ENCODE data around the gene HAPLN1.

HAPLN1 gene

GRCh38 chr5:83633285-83633684 is 87.4 kb downstream of the HAPLN1 start:
- DNase-seq = no peak

- DNase-seq = no peak
Measured at GRCh38 chr5:83632874-83633273, 87.8 kb downstream of the HAPLN1 start.

GRCh38 chr5:83628360-83628759 is 92.3 kb downstream of the HAPLN1 start:
- DNase-seq = no peak

- DNase-seq = no peak
Measured at GRCh38 chr5:83614841-83615240, 105.8 kb downstream of the HAPLN1 start.

- no peak for DNase-seq
Measured at GRCh38 chr5:83608122-83608521, 112.5 kb downstream of the HAPLN1 start.

GRCh38 chr5:83595217-83595616 is 125.4 kb downstream of the HAPLN1 start:
- DNase-seq = no peak

GRCh38 chr5:83590966-83591365 is 129.7 kb downstream of the HAPLN1 start:
- no peak for DNase-seq

- DNase-seq = peak; percentile 10
Measured at GRCh38 chr5:83589786-83590185, 130.9 kb downstream of the HAPLN1 start.
